Measurements from ENCODE around the gene CPED1.

CPED1 gene

DNA sequence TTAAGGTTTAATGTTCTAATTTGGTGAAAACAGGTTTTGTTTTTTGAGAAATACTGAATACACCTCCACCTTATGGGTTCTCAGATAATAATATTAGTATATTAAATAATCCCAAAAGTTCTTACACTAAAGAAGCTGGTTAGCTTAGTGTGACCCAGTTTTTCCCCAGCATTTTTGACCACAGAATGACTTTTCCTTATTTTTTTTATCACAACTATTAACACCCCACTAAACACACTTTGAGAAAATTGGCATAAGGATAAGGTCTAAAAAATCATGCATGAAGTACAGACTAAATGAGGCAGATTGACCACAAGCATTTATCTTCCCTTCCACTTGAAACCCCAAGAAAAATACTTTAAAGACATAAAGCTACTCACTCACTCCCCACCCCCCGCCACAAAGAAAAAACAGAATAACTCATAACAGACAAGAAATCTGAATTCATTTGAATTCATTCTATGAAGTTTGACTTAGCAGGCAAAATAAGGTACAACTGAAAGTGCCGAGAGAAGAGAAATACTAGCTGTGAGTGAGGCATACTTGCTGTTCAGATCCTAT is 290.6 kb downstream of the CPED1 start:
- CTCF ChIA-PET: interaction anchor here (1.1 kb wide), 1 partner anchor 57 kb away, joined by 4 read pairs; no protein-coding TSS in a partner anchor
- POLR2A ChIA-PET: interaction anchor here (0.7 kb wide), 1 partner anchor 14 kb away, joined by 4 read pairs; no protein-coding TSS in a partner anchor
- H3K4me3 ChIP-seq (ENCODE audit: low read depth, low read length): no peak overlapping the region
- TF ChIP-seq, protein P1, sequence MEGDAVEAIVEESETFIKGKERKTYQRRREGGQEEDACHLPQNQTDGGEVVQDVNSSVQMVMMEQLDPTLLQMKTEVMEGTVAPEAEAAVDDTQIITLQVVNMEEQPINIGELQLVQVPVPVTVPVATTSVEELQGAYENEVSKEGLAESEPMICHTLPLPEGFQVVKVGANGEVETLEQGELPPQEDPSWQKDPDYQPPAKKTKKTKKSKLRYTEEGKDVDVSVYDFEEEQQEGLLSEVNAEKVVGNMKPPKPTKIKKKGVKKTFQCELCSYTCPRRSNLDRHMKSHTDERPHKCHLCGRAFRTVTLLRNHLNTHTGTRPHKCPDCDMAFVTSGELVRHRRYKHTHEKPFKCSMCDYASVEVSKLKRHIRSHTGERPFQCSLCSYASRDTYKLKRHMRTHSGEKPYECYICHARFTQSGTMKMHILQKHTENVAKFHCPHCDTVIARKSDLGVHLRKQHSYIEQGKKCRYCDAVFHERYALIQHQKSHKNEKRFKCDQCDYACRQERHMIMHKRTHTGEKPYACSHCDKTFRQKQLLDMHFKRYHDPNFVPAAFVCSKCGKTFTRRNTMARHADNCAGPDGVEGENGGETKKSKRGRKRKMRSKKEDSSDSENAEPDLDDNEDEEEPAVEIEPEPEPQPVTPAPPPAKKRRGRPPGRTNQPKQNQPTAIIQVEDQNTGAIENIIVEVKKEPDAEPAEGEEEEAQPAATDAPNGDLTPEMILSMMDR (IDR thresholded peaks at IDR 0.05; ENCODE audit: insufficient read depth, low read length, missing control alignments): no peak
- DNase-seq (ENCODE audit: low read depth, low spot score): no peak

DNA sequence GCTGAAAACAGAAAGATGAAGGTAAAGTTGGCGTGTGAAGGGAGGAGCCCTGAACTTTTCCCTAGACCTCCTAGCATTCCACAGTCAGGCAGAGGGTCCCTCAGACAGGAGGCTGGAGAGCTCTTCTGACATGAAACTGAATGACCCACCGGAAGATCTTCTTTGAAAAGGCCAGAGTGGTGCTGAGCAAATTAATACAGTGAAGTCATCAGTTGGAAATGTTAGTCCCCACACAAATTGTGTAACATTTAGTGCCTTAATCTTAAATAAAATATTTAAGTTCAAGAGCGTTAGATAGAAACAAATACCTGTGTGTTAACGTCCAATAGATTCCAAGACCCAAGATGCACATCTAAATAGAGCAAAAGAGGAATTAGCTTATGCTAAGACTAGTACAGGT is 291.3 kb downstream of the CPED1 start:
- DNase-seq (ENCODE audit: low read depth, low spot score): no peak

DNA sequence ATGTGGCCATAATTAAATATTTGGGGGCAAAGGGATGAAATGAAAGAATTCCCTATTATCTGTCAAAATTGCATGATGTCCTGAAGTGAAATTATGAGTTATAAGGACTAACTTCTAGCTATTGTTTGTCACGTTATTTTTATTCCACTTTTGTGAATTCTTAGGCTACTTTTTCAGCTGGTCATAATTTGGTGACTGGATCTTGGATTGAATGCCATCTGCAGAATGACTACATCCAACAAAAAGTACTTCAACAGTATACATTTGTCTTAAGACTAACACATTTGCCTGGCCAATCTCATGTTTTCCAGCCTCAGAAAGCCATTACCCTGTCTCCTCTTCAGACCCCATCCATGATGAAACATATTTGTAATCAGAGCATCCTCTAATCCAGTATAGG is 292.1 kb downstream of the CPED1 start:
- no peak overlapping the region for H3K4me3 ChIP-seq (ENCODE audit: low read depth, low read length)
- CTCF ChIA-PET: no interaction called here
- POLR2A ChIA-PET: no interaction called here
- no peak for DNase-seq (ENCODE audit: low read depth, low spot score)
- TF ChIP-seq, protein P1 (IDR thresholded peaks at IDR 0.05; ENCODE audit: insufficient read depth, low read length, missing control alignments): no peak

More for the DNA sequence above, 291.3 kb downstream of the CPED1 start:
- CTCF ChIA-PET: no interaction called here
- POLR2A ChIA-PET: no interaction called here
- H3K4me3 ChIP-seq (ENCODE audit: low read depth, low read length): no peak overlapping the region
- TF ChIP-seq, protein P1 (IDR thresholded peaks at IDR 0.05; ENCODE audit: insufficient read depth, low read length, missing control alignments): no peak

DNA sequence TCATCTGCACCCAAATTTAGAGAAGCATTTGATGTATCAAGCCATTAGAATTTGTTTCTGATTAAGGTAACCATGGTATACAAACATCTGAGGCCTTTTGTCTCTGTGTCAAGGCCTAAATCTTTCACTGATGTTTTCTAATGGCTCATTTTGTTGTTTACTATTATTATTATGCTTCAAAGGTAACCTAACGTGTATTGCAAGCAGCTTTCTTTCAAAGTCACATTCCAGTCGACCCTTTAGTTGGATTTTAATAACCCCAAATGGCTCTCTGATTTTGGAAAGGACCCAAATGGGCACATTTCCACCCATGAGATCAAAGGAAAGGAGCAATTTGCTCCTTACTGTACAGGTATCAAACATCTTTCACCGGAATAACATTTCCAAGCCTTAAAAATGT is 293.6 kb downstream of the CPED1 start:
- DNase-seq (ENCODE audit: low read depth, low spot score): no peak
- CTCF ChIA-PET: no interaction called here
- POLR2A ChIA-PET: no interaction called here

DNA sequence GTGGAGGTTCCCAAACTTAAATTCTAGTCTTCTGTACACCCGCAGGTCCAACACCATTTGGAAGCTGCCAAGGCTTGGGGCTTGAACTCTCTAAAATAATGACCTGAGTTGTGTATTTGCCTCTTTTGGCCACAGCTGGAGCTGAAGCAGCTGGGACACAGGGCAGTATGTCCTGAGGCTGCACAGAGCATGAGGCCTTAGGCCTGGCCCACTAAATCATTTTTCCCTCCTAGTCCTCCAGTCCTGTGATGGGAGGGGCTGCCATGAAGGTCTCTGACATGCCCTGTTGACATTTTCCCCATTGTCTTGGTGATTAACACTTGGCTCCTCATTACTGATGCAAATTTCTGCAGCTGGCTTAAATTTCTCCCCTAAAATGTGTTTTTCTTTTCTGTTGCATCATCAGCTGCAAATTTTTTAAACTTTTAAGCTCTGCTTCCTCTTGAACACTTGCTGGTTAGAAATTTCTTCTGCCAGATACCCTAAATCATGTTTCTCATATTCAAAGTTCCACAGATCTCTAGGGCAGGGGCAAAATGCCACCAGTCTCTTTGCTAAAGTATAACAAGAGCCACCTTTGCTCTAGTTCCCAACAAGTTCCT is 296.7 kb downstream of the CPED1 start:
- no peak overlapping the region for H3K4me3 ChIP-seq (ENCODE audit: low read depth, low read length)
- DNase-seq (ENCODE audit: low read depth, low spot score): no peak
- TF ChIP-seq, protein P1 (IDR thresholded peaks at IDR 0.05; ENCODE audit: insufficient read depth, low read length, missing control alignments): no peak
- CTCF ChIA-PET: no interaction called here
- POLR2A ChIA-PET: no interaction called here

More for the DNA sequence above, 293.6 kb downstream of the CPED1 start:
- TF ChIP-seq, protein P1 (IDR thresholded peaks at IDR 0.05; ENCODE audit: insufficient read depth, low read length, missing control alignments): no peak
- no peak overlapping the region for H3K4me3 ChIP-seq (ENCODE audit: low read depth, low read length)

DNA sequence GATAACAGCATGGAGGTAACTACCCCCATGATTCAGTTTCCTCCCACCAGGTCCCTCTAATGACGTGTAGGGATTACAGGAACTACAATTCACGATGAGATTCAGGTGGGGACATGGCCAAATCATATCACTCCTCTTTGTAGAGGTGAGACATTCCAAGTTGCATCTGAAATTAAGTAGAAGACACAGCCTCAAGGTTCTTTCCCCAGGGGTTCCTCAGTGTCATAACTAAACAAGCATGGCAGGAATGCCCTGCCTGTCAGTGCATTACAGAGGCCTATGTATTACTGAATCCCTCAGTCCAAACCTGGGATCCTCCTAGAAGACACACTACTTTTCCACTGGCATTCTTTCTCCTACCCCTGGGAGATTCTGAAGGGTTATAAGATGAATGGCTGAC is 297.7 kb downstream of the CPED1 start:
- ChIA-PET CTCF (no interaction called here), POLR2A (no interaction called here)
- TF ChIP-seq, protein P1 (IDR thresholded peaks at IDR 0.05; ENCODE audit: insufficient read depth, low read length, missing control alignments): no peak
- DNase-seq (ENCODE audit: low read depth, low spot score): no peak
- H3K4me3 ChIP-seq (ENCODE audit: low read depth, low read length): no peak overlapping the region

Measured in AG04449 (cell line).